Endothelial cell of umbilical vein (primary cell): ENCODE data around the gene PCDHGA8.

Source experiments
- POLR2A ChIP-seq: IDR thresholded peaks from 2 replicates; pipeline ENCODE4 v1.6.1; 2012; ENCODE audit warnings: low read depth, mild to moderate bottlenecking, control low read depth, low read length
- TF ChIP-seq, protein P1 (sequence below), 2 donors: IDR thresholded peaks; 1 replicate in 1 of 2; 2 replicates in 1 of 2; pipeline ENCODE4 v1.5.1; 2011; ENCODE audit warnings: low read length in 2 of 2, mild to moderate bottlenecking in 2 of 2, moderate library complexity in 2 of 2, control low read depth in 1 of 2, inconsistent platforms in 1 of 2, low read depth in 1 of 2; ENCODE audit not compliant: insufficient read depth in 1 of 2; ENCODE audit errors: extremely low read depth in 1 of 2

DNA sequence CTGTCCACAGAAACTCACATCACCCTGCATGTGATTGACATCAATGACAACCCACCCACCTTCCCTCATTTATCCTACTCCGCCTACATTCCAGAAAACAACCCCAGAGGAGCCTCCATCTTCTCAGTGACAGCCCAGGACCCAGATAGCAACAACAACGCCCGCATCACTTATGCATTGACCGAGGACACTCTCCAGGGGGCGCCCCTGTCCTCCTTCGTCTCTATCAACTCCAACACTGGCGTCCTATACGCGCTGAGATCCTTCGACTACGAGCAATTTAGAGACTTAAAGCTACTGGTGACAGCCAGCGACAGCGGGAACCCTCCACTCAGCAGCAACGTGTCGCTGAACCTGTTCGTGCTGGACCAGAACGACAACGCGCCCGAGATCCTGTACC is 47.1 kb upstream of the PCDHGA8 start:
- TF ChIP-seq, protein P1, sequence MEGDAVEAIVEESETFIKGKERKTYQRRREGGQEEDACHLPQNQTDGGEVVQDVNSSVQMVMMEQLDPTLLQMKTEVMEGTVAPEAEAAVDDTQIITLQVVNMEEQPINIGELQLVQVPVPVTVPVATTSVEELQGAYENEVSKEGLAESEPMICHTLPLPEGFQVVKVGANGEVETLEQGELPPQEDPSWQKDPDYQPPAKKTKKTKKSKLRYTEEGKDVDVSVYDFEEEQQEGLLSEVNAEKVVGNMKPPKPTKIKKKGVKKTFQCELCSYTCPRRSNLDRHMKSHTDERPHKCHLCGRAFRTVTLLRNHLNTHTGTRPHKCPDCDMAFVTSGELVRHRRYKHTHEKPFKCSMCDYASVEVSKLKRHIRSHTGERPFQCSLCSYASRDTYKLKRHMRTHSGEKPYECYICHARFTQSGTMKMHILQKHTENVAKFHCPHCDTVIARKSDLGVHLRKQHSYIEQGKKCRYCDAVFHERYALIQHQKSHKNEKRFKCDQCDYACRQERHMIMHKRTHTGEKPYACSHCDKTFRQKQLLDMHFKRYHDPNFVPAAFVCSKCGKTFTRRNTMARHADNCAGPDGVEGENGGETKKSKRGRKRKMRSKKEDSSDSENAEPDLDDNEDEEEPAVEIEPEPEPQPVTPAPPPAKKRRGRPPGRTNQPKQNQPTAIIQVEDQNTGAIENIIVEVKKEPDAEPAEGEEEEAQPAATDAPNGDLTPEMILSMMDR (IDR thresholded peaks at IDR 0.05; ENCODE audit: extremely low read depth in 1 of 2, insufficient read depth in 1 of 2, low read depth in 1 of 2, low read length in 2 of 2), result no peak
- no peak for TF ChIP-seq POLR2A
